Endothelial cell of hepatic sinusoid (primary cell): ENCODE data around the gene ADCK1.
"Not testable (repeated sequence)": the region's sequence is repeated elsewhere in the genome, so short reads cannot be mapped to it uniquely, and the experiment has no call there.

Experiments
- in situ Hi-C: cut with HindIII; loops from 2 replicates; pipeline ENCODE4 v1.10.0; 2017; ENCODE audit warnings: low sequenced_read_pairs

Gene ADCK1

GRCh38 chr14:77924141-77924948 is 124.4 kb downstream of the ADCK1 start:
- in situ Hi-C loops = no loop called here

- in situ Hi-C loops = loop anchor here (5.0 kb wide), 1 partner anchor 90 kb away; no protein-coding TSS in a partner anchor
Measured at GRCh38 chr14:77926942-77927341, 127.0 kb downstream of the ADCK1 start.

DNA sequence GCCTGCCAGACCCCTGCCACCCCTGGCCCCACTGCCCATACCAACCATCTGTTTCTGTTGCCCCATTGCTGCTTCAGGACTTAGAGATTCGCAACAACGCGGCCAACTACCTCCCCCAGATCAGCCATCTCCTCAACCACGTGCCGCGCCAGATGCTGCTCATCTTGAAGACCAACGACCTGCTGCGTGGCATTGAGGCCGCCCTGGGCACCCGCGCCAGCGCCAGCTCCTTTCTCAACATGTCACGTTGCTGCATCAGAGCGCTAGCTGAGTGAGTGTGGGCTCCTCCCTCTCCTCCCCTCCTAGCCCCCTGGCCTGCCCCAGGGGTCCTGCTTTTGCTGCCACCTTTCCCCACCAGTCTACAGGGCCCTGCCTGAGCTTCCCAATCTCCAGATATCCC is 131.5 kb downstream of the ADCK1 start:
- in situ Hi-C loops = no loop called here

DNA sequence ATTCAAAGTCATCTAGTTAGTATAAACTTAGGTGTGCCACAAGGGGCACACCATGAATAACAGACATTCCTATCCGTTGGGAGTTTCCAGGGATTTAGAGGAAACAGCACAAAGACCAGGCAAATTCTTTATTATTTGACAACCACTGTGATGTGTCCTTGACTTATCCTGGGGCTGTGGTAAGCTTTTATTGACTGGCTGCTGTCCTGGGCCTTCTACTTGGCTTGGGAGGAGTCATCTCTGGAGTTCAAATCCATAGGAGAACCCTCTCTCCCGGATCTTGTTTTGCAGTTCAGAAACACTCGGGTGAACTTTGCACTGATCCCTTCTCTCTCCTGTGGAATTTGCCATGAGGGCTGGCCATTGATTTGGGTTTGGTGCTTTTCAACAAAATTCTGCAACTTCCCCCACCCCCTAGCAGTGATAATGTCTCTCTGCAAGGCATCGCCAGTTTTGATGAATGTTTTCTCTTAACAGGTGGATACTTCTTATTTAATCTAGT is 136.3 kb downstream of the ADCK1 start:
- in situ Hi-C loops = no loop called here

- in situ Hi-C loops = no loop called here
Measured at GRCh38 chr14:77947372-77947771, 147.5 kb downstream of the ADCK1 start.

DNA sequence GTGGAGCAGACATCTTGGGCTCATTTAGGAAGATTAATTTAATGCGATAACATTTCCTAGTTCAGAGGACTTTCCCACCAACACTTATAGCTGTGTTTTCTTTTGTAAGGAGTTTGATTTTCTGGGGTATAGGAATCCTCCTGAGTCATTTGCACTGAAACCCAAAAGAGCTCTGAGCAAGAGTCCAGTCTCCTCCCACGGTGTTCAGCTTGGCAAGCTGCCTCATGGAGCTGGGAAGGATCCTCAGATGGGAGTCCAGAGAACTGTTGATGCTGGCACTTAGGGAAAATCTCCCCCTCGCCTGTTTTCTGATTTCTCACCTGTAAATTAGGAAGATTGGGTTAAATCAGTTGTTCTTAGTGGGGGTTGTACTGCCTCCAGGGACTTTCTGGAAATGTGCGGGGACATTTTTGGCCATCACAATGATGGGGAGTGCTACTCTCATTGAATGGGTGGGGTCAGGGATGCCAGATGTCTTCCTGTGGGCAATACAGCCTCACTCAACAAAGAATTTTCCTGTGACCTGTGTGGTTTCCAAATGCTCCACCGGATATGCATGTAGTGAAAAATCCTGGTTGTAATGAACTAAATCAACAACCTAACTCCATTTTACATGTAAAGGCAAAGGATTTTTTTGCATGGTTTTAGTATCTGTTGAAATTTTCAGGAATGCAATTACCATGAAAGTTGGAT is 150.6 kb downstream of the ADCK1 start:
- in situ Hi-C loops = no loop called here

- in situ Hi-C loops = no loop called here
Measured at GRCh38 chr14:77955816-77956484, 156.0 kb downstream of the ADCK1 start.

DNA sequence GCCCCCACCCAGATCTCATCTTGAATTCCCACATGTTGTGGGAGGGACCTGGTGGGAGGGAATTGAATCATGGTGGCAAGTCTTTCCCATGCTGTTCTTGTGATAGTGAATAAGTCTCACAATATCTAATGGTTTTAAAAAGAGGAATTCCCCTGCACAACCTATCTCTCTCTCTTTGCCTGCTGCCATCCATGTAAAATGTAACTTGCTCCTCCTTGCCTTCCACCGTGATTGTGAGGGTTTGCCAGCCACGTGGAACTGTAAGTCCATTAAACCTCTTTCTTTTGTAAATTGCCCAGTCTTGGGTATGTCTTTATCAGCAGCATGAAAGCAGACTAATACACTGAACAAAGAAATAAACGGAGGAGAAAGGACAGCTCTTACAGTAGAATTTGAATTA is 159.8 kb downstream of the ADCK1 start:
- in situ Hi-C loops = not testable (repeated sequence)

DNA sequence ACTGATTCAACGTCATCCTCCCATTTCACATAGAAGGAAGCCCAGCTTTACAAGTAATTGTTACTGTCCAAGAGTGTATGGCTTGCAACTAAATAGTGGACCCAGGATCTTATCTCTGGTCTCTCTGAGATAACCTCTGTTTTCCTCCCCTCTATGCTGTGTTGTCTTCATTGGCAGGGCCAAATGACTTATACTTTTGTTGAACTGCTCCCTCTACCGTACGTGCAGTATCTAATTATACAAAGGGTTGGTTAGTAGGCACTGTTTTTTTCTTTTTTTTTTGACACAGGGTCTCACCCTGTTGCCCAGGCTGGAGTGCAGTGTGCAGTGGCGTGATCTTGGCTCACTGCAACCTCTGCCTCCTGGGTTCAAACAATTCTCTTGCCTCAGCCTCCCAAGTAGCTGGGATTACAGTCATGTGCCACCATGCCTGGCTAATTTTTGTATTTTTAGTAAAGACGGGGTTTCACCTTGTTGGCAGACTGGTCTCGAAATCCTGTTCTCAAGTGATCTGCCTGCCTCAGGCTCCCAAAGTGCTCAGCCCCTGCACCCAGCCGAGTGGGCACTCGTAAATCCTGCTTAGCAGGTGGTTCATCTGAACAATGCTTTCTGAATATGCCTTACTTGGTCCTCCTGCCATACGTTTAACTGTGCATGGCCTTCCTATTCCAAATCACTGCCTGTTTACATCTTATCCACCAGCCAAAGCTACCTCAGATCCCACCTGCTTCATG is 162.1 kb downstream of the ADCK1 start:
- in situ Hi-C loops = no loop called here

GRCh38 chr14:77962731-77963520 is 163.0 kb downstream of the ADCK1 start:
- in situ Hi-C loops = no loop called here

DNA sequence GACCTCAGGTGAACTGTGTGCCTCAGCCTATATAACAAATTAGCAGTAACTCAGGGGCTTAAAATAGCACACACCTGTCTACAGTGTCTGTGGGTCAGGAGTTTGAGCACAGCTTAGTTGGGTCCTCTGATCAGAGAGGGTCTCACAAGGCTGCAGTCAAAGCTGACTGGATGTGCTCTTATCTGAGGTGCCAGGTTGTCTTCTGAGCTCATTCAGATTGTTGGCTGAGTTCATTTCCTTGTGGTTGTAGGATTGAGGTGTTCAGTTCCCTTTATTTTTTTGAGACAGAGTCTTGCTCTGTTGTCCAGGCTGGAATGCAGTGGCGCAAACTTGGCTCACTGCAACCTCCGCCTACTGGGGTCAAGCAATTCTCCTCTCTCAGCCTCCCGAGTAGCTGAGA is 164.7 kb downstream of the ADCK1 start:
- in situ Hi-C loops = no loop called here

DNA sequence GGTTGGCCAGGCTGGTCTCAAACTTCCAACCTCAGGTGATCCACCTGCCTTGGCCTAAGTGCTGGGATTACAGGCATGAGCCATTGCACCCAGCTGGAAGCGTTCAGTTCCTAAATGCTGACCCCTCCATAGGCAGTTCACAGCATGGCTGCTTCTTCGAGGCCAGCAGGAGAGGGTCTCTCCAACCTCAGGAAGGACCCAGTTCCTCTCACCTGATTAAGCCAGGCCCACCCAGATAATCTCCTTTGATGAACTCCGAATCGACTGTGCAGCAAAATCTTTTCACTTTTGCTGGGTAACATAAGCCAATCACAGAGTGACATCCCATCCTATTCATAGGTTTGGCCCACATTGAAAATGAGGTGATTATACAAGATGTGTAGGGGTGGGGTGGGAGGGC is 165.1 kb downstream of the ADCK1 start:
- in situ Hi-C loops = no loop called here

DNA sequence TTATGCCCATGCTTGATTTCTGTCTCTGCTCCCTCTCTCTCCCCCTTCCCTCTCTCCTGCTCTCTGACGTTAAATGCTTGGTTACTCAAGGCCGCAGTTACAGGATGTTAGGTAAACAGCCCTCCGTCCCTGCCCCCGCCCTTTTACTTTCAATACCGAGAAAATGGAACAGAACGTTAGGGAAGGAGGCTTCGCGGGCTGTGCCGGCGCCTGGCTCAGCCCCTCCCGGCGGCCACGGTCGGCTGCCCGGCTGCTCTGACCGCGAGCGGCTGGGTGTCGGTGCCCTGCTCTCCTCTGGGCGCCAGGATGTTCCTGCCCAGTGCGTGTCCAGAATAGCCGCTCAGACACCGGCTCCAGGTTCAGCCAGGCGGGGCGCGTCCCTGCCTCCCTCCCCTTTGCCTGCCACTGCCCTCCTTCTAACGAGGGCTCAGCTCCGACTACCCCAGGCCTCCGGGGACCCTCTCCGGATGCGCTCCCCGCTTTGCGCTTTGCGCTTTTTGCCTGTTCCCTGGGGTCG is 166.1 kb downstream of the ADCK1 start:
- in situ Hi-C loops = no loop called here

GRCh38 chr14:77967110-77967509 is 167.2 kb downstream of the ADCK1 start:
- in situ Hi-C loops = no loop called here

DNA sequence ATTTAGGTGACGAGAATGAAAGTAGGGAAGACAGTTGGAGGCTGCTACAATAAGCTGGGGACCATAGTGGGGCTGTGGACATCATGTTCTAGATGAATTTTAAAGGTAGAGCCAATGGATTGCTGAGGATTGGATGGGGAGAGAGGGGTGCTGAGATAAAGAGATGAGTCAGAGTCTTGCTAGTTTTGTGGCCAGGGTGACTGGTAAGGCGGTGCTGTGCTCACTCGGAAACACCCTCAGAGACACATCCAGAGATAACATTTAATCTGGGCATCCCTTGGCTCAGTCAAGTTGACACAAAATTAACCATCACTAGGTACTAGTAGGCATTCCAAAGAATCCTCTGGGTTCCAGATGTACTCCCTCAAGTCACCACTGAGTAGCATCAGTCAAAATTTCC is 170.7 kb downstream of the ADCK1 start:
- in situ Hi-C loops = no loop called here

DNA sequence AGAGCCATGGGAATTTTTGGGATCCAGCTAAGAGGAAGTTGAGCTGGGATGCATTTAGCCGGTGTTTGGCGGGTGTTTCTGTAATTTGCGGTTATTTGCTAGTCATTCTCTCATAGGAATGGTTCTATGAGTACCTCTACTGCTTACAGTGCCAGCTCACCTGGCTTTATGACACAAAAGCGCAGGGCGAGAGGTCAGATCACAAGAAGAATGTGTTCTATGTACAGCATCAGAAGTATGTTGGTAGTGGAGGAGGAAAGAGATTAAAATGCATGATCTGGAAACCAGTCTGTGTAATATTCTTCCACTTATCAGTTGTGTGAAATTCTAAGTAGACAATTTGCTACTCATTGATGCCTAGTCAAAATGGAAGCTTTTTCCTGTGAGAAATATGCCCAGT is 173.3 kb downstream of the ADCK1 start:
- in situ Hi-C loops = no loop called here

DNA sequence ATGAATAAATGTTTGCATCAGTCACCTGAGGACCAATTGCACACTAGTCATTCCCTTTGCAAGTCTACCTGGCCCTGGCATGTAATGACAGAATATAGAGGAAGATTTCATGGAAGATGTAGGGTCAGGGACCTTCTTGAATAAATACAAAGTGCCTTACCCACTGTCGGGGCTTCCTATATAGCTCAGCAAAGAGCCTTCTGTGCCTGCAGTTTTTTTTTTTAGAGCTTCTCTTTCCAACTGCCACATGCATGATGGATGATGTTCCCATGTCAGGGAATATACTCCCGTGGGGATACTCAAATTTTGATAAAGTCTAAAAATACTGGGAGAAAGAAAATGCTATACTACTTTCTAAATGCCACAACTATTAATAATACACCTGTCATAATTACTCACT is 176.7 kb downstream of the ADCK1 start:
- in situ Hi-C loops = no loop called here

DNA sequence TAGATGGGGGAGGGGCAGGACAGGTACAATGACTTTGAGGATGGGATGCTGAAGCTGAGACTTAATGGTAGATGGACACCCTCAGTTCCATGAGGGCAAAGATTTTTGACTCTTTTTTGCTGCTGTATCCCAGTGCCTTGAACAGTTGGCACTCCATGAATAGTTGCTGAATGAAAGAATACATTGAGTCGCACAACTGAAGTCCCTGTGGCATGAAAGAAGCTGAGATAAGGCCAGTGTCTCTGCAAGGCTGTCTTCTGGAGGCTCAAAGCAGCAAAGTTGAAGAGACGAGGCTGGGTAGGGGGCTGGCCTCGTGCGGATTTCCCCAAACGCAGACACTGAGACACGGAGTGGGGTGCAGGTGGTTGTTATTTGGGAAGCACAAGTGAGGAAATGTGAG is 179.3 kb downstream of the ADCK1 start:
- in situ Hi-C loops = no loop called here

- in situ Hi-C loops = no loop called here
Measured at GRCh38 chr14:77979666-77980351, 179.9 kb downstream of the ADCK1 start.
